ENCODE data around the gene VAT1L.

GRCh38 chr16:77748421-77749005 lies 39.9 kb upstream of the VAT1L start:
- no peak for TF ChIP-seq CTCF (IDR thresholded peaks at IDR 0.05; ENCODE audit: poor library complexity)
- TF ChIP-seq EZH2 (IDR thresholded peaks at IDR 0.05; ENCODE audit: borderline replicate concordance), result no peak
